CD8-positive, alpha-beta memory T cell (primary cell): ENCODE results near the gene LMO7. TPM values are rescaled to one million over a fixed set of nuclear protein-coding genes. Genes with fewer than 3 reads are reported as not detected.
"Not testable (repeated sequence)": the region's sequence is repeated elsewhere in the genome, so short reads cannot be mapped to it uniquely, and the experiment has no call there.

Source experiments
- CTCF ChIA-PET: fragments of 350-600 bp; sonication (Branson Sonifier 250); formaldehyde crosslinking; loops from one replicate; lab custom pipeline; 2021; ENCODE audit warnings: antibody characterized with exemption; lab: Charles Lee
- POLR2A ChIA-PET: fragments of 350-600 bp; sonication (Branson Sonifier 250); formaldehyde crosslinking; loops from one replicate; lab custom pipeline; 2021; ENCODE audit warnings: antibody characterized with exemption; lab: Charles Lee
- DNase-seq, 5 donors: peaks; one replicate each; pipeline versions ENCODE4 v3.0.0 to v3.0.0-alpha.2; 2020 to 2022; ENCODE audit warnings: mixed read lengths in 1 of 5
- H3K27ac ChIP-seq: one replicate; pipeline ENCODE4 v1.7.0; 2013; ENCODE audit warnings: low read depth, mild to moderate bottlenecking, low read length, moderate library complexity
- H3K27me3 ChIP-seq: 2 replicates; pipeline ENCODE4 v1.7.0; 2013; ENCODE audit warnings: low read length, mild to moderate bottlenecking; ENCODE audit not compliant: insufficient read depth, poor library complexity, severe bottlenecking
- H3K36me3 ChIP-seq: 2 replicates; pipeline ENCODE4 v1.7.0; 2013; ENCODE audit warnings: mild to moderate bottlenecking, low read length, moderate library complexity; ENCODE audit not compliant: insufficient read depth
- H3K4me1 ChIP-seq: 2 replicates; pipeline ENCODE4 v1.7.0; 2013; ENCODE audit warnings: mild to moderate bottlenecking, low read length, moderate library complexity; ENCODE audit not compliant: insufficient read depth
- H3K4me3 ChIP-seq: 2 replicates; pipeline ENCODE4 v1.7.0; 2013; ENCODE audit warnings: mild to moderate bottlenecking, low read length
- H3K9me3 ChIP-seq: 2 replicates; pipeline ENCODE4 v1.7.0; 2013; ENCODE audit warnings: mild to moderate bottlenecking, low read length
- H3K27ac Mint-ChIP-seq, 8 donors: one replicate each; pipeline ENCODE4 v1.8.0; 2020 to 2021; ENCODE audit warnings: mixed read lengths in 8 of 8, mild to moderate bottlenecking in 6 of 8, inconsistent platforms in 3 of 8, moderate library complexity in 3 of 8
- H3K27me3 Mint-ChIP-seq, 2 donors: one replicate each; pipeline ENCODE4 v1.8.0; 2020 to 2021; ENCODE audit warnings: mixed read lengths in 2 of 2, mild to moderate bottlenecking in 1 of 2, moderate library complexity in 1 of 2
- H3K36me3 Mint-ChIP-seq, 3 donors: one replicate each; pipeline ENCODE4 v1.8.0; 2020 to 2021; ENCODE audit warnings: mixed read lengths in 3 of 3, inconsistent platforms in 1 of 3, mild to moderate bottlenecking in 1 of 3
- H3K4me1 Mint-ChIP-seq, 3 donors: one replicate each; pipeline ENCODE4 v1.8.0; 2020 to 2021; ENCODE audit warnings: mixed read lengths in 3 of 3, inconsistent platforms in 1 of 3, mild to moderate bottlenecking in 1 of 3
- H3K4me3 Mint-ChIP-seq, 7 donors: one replicate each; pipeline ENCODE4 v1.8.0; 2020 to 2021; ENCODE audit warnings: mixed read lengths in 7 of 7, mild to moderate bottlenecking in 6 of 7, moderate library complexity in 4 of 7, inconsistent platforms in 2 of 7
- H3K9me3 Mint-ChIP-seq, 5 donors: one replicate each; pipeline ENCODE4 v1.8.0; 2020 to 2022; ENCODE audit warnings: mixed read lengths in 5 of 5, mild to moderate bottlenecking in 3 of 5, moderate library complexity in 2 of 5, inconsistent platforms in 1 of 5
- polyA plus RNA-seq: library from polyadenylated mRNA; unstranded; fragments of 300-500 nt; fragmentation: Illumina TruSeq; gene quantifications from one replicate; pipeline ENCODE4 v1.2.3, GENCODE V29; 2021
- total RNA-seq, 2 experiments: library from RNA; stranded (reverse); gene quantifications; one replicate each; pipeline ENCODE4 v1.2.3, GENCODE V29; 2021

The LMO7 gene
- total and polyA plus RNA-seq, 3 experiments from 2014 or later: 4.6 to 4.9 (median 4.7) TPM

DNA sequence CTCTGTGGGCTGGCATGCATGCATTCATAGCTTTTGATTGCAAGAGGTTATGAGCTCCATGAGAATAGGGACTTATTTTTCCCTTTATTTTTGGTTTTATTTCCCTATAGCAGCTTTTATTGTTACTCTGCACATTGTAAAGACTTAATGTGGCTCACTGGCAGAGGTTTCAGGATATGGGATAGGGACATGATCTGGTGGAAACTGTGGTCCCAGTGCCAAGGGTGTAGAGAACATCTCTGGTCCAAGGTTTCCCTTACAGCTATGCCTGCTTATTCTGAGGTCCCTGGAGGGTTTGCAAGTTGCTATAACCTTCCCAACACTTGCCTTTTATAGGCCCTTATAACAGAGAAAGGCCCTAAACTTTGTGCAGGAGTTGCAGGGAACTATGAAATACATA is 33.6 kb downstream of the LMO7 start:
- Histone ChIP-seq H3K4me1 (no peaks in the 10 kb centered on the region), H3K27me3 (no peaks in the 10 kb centered on the region), H3K27ac (no peak overlapping the region), H3K4me3 (no peak overlapping the region), H3K9me3 (no peaks in the 10 kb centered on the region), H3K36me3 (no peaks in the 10 kb centered on the region)
- Mint-ChIP-seq H3K4me1 (no peaks in the 10 kb centered on the region), H3K27ac (peak overlapping the region in 1 of 8 donors; percentile 14), H3K36me3 (peaks cover 0 to 4% (median 0%) of the 10 kb centered on the region in 3 donors), H3K9me3 (no peaks in the 10 kb centered on the region), H3K4me3 (no peak overlapping the region), H3K27me3 (no peaks in the 10 kb centered on the region)
- DNase-seq: no peak
- ChIA-PET POLR2A (no interaction called here), CTCF (no interaction called here)

DNA sequence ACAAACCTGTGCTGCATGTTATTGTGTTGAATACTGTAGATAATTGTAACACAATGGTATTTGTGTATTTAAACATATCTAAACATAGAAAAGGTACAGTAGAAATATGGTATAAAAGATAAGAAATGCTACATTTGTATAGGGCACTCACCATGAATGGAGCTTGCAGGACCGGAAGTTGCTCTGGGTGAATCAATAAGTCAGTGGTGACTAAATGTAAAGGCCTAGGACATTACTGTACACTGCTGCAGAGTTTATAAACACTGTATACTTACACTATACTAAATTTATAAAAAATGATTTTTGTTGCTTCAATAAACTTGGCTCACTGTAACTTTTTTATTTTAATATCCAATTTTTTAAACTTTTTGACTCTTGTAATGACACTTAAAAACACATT is 34.4 kb downstream of the LMO7 start:
- ChIA-PET CTCF (no interaction called here), POLR2A (no interaction called here)
- H3K27ac Mint-ChIP-seq: no peak overlapping the region
- no peak for DNase-seq
- no peak overlapping the region for H3K27ac ChIP-seq
- H3K9me3 ChIP-seq: no peaks in the 10 kb centered on the region
- no peaks in the 10 kb centered on the region for H3K36me3 ChIP-seq
- H3K27me3 Mint-ChIP-seq: no peaks in the 10 kb centered on the region
- no peak overlapping the region for H3K4me3 ChIP-seq
- peaks cover 0 to 4% (median 0%) of the 10 kb centered on the region in 3 donors for H3K36me3 Mint-ChIP-seq
- H3K4me3 Mint-ChIP-seq: no peak overlapping the region
- no peaks in the 10 kb centered on the region for H3K9me3 Mint-ChIP-seq
- H3K4me1 ChIP-seq: no peaks in the 10 kb centered on the region
- no peaks in the 10 kb centered on the region for H3K4me1 Mint-ChIP-seq
- H3K27me3 ChIP-seq: no peaks in the 10 kb centered on the region

DNA sequence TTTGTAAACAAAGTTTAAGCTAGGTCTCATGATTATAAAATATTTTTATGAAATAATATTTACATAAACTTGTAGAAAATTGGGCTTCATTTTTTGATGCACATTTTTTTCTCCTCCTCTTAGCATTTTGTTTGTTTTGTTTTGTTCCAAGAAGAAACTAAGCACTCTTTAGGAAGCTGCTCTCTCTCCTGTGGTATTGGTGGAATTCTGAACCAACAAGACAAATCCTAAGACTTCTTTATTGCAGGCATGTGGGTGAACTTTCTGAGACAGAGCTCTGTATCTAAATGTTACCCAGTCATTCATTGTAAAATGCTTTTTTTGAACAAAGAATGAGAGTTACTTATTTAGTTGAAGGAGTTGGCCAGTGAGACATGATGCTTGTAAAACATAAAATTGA is 39.3 kb downstream of the LMO7 start:
- no peak for DNase-seq
- Mint-ChIP-seq H3K36me3 (peaks cover 0 to 10% (median 1%) of the 10 kb centered on the region in 3 donors), H3K4me1 (no peaks in the 10 kb centered on the region), H3K27me3 (no peaks in the 10 kb centered on the region), H3K27ac (no peak overlapping the region), H3K9me3 (no peaks in the 10 kb centered on the region), H3K4me3 (no peak overlapping the region)
- no peak overlapping the region for H3K4me3 ChIP-seq
- no peak overlapping the region for H3K27ac ChIP-seq
- H3K9me3 ChIP-seq: no peaks in the 10 kb centered on the region
- no peaks in the 10 kb centered on the region for H3K27me3 ChIP-seq
- no peaks in the 10 kb centered on the region for H3K4me1 ChIP-seq
- ChIA-PET CTCF (interaction anchor here (0.6 to 1.4 kb wide), 2 partner anchors 20 to 41 kb away, joined by 3 to 5 read pairs; no protein-coding TSS in a partner anchor), POLR2A (no interaction called here)
- H3K36me3 ChIP-seq: no peaks in the 10 kb centered on the region

DNA sequence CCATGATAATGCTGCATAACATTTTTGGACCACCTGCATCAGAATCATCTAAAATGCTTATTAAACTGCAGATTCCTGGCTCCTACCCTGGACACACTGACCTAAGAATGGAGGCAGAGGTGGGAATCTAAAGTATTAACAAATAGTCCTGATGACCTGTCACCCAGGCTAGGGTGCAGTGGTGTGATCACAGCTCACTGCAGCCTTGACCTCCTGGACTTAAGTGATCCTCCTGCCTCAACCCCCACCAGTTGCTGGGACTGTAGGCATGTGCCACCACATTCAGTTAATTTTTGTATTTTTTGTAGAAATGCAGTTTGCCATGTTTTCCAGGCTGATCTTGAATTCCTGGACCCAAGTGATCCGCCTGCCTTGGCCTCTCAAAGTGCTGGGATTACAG is 43.3 kb downstream of the LMO7 start:
- peaks cover 1 to 10% (median 1%) of the 10 kb centered on the region in 3 donors for H3K36me3 Mint-ChIP-seq
- ChIA-PET CTCF (no interaction called here), POLR2A (no interaction called here)

DNA sequence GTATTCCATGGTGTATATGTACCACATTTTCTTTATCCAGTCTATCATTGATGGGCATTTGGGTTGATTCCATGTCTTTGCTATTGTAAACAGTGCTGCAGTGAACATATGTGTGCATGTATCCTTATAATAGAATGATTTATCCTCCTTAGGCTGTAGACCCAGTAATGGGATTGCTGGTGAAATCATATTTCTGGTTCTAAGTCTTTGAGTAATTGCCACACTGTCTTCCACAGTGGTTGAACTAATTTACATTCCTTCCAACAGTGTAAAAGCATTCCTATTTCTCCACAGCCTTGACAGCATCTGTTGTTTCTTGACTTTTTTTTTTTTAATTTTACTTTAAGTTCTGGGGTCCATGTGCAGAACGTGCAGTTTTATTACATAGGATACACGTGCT is 44.1 kb downstream of the LMO7 start:
- H3K4me1 ChIP-seq, H3K27ac ChIP-seq, POLR2A ChIA-PET, H3K27ac Mint-ChIP-seq, H3K9me3 Mint-ChIP-seq, H3K4me1 Mint-ChIP-seq, H3K9me3 ChIP-seq, H3K27me3 ChIP-seq, H3K4me3 ChIP-seq, H3K27me3 Mint-ChIP-seq, H3K4me3 Mint-ChIP-seq, H3K36me3 ChIP-seq, CTCF ChIA-PET, DNase-seq: not testable (repeated sequence)
- peaks cover 1 to 10% (median 1%) of the 10 kb centered on the region in 3 donors for H3K36me3 Mint-ChIP-seq

More for the DNA sequence above, 43.3 kb downstream of the LMO7 start:
- H3K4me3 Mint-ChIP-seq: no peak overlapping the region
- no peaks in the 10 kb centered on the region for H3K9me3 Mint-ChIP-seq
- DNase-seq: no peak
- Histone ChIP-seq H3K36me3 (no peaks in the 10 kb centered on the region), H3K9me3 (no peaks in the 10 kb centered on the region), H3K27me3 (no peaks in the 10 kb centered on the region), H3K4me3 (no peak overlapping the region), H3K27ac (no peak overlapping the region), H3K4me1 (no peaks in the 10 kb centered on the region)
- no peaks in the 10 kb centered on the region for H3K4me1 Mint-ChIP-seq
- H3K27ac Mint-ChIP-seq: no peak overlapping the region
- no peaks in the 10 kb centered on the region for H3K27me3 Mint-ChIP-seq

DNA sequence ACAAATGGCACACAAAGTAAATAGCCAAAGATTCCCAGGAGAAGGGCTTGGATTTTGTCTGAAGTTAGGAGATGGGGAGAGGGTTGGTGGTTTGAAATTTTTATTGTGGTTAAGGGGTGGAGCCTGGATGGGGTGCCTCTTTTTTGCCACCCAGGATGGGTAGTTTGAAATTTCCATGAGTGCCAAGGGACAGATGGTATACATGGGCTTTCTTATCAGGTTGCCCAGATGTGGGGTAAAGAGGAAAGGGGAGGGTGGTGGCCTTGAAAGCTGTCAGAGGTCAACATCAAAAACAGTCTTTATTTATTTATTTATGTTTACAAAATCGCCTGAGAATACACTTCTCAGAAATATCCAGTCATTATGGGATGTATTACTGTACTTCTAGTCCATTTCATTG is 46.2 kb downstream of the LMO7 start:
- Mint-ChIP-seq H3K36me3 (peaks cover 1 to 14% (median 1%) of the 10 kb centered on the region in 3 donors), H3K4me1 (peaks cover 0 to 7% (median 3%) of the 10 kb centered on the region in 3 donors), H3K4me3 (no peak overlapping the region), H3K27me3 (no peaks in the 10 kb centered on the region), H3K9me3 (no peaks in the 10 kb centered on the region), H3K27ac (peak overlapping the region in 1 of 8 donors; percentile 43)
- Histone ChIP-seq H3K27ac (no peak overlapping the region), H3K4me1 (no peaks in the 10 kb centered on the region), H3K36me3 (no peaks in the 10 kb centered on the region), H3K27me3 (no peaks in the 10 kb centered on the region), H3K9me3 (no peaks in the 10 kb centered on the region), H3K4me3 (no peak overlapping the region)
- CTCF ChIA-PET: no interaction called here
- POLR2A ChIA-PET: no interaction called here
- DNase-seq: no peak

DNA sequence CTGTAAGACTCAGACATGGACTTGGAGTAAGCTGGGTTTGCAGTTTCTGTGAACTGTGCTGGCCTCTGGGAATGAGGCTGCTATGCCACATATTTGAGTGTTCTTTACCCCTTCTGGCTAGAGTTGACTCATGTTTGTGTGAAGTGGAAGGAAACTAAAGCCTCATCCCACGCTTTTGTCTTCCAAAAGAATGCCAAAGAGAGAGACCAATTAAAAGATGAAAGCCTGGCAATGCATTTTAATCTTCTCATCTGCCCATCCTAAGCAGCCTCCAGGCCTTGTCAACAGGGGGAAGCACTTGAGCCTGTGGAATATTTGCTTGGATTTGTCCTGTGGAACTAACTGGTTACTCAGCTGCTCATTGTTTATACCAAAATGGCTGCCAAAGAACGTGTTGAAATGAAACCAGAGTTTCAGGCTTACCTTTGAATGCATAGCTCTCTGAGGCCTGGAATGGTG is 49.1 kb downstream of the LMO7 start:
- H3K4me3 ChIP-seq: no peak overlapping the region
- no peak overlapping the region for H3K27ac Mint-ChIP-seq

DNA sequence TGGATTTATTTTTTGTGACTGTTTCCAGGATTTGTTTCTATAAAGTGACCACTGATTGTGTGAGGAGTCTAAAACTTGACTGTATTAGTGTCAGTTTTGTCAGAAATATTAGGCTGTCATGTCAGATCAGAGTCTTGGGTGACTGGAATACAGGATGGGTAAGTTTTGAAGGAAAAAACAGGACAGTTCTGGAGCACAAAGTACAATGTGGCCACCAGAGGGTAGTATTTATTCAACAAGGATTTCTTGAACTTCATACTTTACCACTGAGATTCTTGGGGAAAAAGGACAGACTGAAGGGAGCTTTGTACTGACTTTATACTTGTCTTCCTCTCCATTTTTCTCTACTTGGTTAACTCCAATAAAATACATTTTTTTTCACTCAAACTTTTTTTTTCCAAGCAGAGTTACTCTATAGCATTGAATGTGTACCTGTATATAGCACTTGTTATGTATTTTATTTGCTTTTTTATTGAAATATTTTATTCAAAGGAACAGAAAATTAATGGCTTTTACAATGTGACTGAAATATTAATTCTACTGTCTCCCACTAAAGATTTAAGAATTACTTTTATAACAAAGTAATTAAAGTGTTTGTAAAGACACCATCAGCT is 51.1 kb downstream of the LMO7 start:
- Mint-ChIP-seq H3K27ac (no peak overlapping the region), H3K36me3 (peaks cover under 1 to 7% (median 3%) of the 10 kb centered on the region in 3 donors), H3K4me1 (peaks cover 0 to 7% (median 3%) of the 10 kb centered on the region in 3 donors), H3K9me3 (no peaks in the 10 kb centered on the region), H3K27me3 (peaks cover 0 to 2% of the 10 kb centered on the region in 2 donors), H3K4me3 (no peak overlapping the region)
- ChIA-PET CTCF (interaction anchor here (1.2 kb wide), 1 partner anchor 9 kb away, joined by 8 read pairs; no protein-coding TSS in a partner anchor), POLR2A (no interaction called here)
- H3K27me3 ChIP-seq: no peaks in the 10 kb centered on the region
- H3K4me3 ChIP-seq: no peak overlapping the region
- H3K27ac ChIP-seq: no peak overlapping the region
- no peak for DNase-seq
- H3K4me1 ChIP-seq: no peaks in the 10 kb centered on the region
- no peaks in the 10 kb centered on the region for H3K9me3 ChIP-seq
- H3K36me3 ChIP-seq: no peaks in the 10 kb centered on the region

More for the DNA sequence above, 49.1 kb downstream of the LMO7 start:
- H3K27me3 Mint-ChIP-seq: peaks cover 0 to 2% of the 10 kb centered on the region in 2 donors
- H3K4me1 Mint-ChIP-seq: peaks cover 0 to 7% (median 3%) of the 10 kb centered on the region in 3 donors
- Histone ChIP-seq H3K9me3 (no peaks in the 10 kb centered on the region), H3K27ac (no peak overlapping the region), H3K36me3 (no peaks in the 10 kb centered on the region), H3K27me3 (no peaks in the 10 kb centered on the region), H3K4me1 (no peaks in the 10 kb centered on the region)
- ChIA-PET POLR2A (no interaction called here), CTCF (interaction anchor here (2.0 kb wide), 1 partner anchor 11 kb away, joined by 11 read pairs; no protein-coding TSS in a partner anchor)
- H3K9me3 Mint-ChIP-seq: no peaks in the 10 kb centered on the region
- no peak for DNase-seq
- no peak overlapping the region for H3K4me3 Mint-ChIP-seq
- peaks cover 0 to 4% (median 3%) of the 10 kb centered on the region in 3 donors for H3K36me3 Mint-ChIP-seq
